Transverse colon (tissue), 3 donors: ENCODE results near the gene KSR1.

Source experiments
- CTCF ChIP-seq, 5 experiments: fragments of 200-600 bp in 3 of 5; fragments of 450-650 bp in 2 of 5; sonication (generic) in 3 of 5; IDR thresholded peaks; 1 replicate in 2 of 5; 2 replicates in 3 of 5; pipeline ENCODE4 v1.5.1; 2016 to 2017; ENCODE audit warnings: antibody characterized with exemption in 5 of 5, inconsistent platforms in 3 of 5, mild to moderate bottlenecking in 2 of 5, moderate library complexity in 1 of 5
- POLR2A ChIP-seq: fragments of 450-650 bp; IDR thresholded peaks from one replicate; pipeline ENCODE4 v1.6.1; 2016; ENCODE audit warnings: antibody characterized with exemption, mild to moderate bottlenecking, moderate library complexity

GRCh38 chr17:27473748-27474609 is 17.7 kb downstream of the KSR1 start:
- TF ChIP-seq CTCF (IDR thresholded peaks at IDR 0.05): no peak
- no peak for TF ChIP-seq POLR2A
